Stimulated activated CD8-positive, alpha-beta memory T cell treated with anti-CD3 and anti-CD28 coated beads, Interleukin-7, amount 100 ng/mL, for 48 hours (primary cell): ENCODE data around the gene GAREM2.

Source experiments
- DNase-seq, 2 donors: peaks; one replicate each; pipeline ENCODE4 v3.0.0-alpha.2; 2020; ENCODE audit warnings: low read depth in 1 of 2; ENCODE audit errors: extremely low read depth in 1 of 2

Gene GAREM2

GRCh38 chr2:26224095-26224494 is 51.2 kb downstream of the GAREM2 start:
- DNase-seq, result no peak

- DNase-seq, result no peak
These were observed 56.7 kb downstream of the GAREM2 start for GRCh38 chr2:26229595-26229994.

GRCh38 chr2:26230806-26231205 is 57.9 kb downstream of the GAREM2 start:
- DNase-seq, result no peak

GRCh38 chr2:26235089-26235488 is 62.2 kb downstream of the GAREM2 start:
- no peak for DNase-seq

- no peak for DNase-seq
These were observed 65.0 kb downstream of the GAREM2 start for GRCh38 chr2:26237868-26238267.

- no peak for DNase-seq
These were observed 65.5 kb downstream of the GAREM2 start for GRCh38 chr2:26238311-26238958.
